HUES6 (cell line): Measurements from ENCODE around the gene PTPRM.
A peak's percentile ranks its signal among the peaks of the same experiment; 100 is the strongest.

Experiments used
- H3K27ac ChIP-seq: 2 replicates; pipeline ENCODE4 v1.7.0; 2013; ENCODE audit warnings: low read depth, mild to moderate bottlenecking, low read length, inconsistent platforms
- H3K27me3 ChIP-seq: 2 replicates; pipeline ENCODE4 v1.6.1; 2013; ENCODE audit warnings: low read length; ENCODE audit not compliant: control insufficient read depth, insufficient read depth
- H3K36me3 ChIP-seq: 2 replicates; pipeline ENCODE4 v1.6.1; 2013; ENCODE audit warnings: low read length; ENCODE audit not compliant: control insufficient read depth, insufficient read depth
- H3K4me1 ChIP-seq: 2 replicates; pipeline ENCODE4 v1.6.1; 2013; ENCODE audit warnings: low read length; ENCODE audit not compliant: control insufficient read depth, insufficient read depth
- H3K4me3 ChIP-seq: 2 replicates; pipeline ENCODE4 v1.5.1; 2013; ENCODE audit warnings: low read depth, low read length
- H3K9ac ChIP-seq: one replicate; pipeline ENCODE4 v1.6.1; 2013; ENCODE audit warnings: mild to moderate bottlenecking, low read length
- H3K9me3 ChIP-seq: 2 replicates; pipeline ENCODE4 v1.6.1; 2013; ENCODE audit warnings: low read depth, low read length; ENCODE audit not compliant: control insufficient read depth, insufficient read depth

PTPRM gene

GRCh38 chr18:8197499-8197898 lies 630.4 kb downstream of the PTPRM start:
- Histone ChIP-seq H3K4me1 (0 out of 2 replicates have a peak, but pooled peaks cover 5% of the 10 kb centered on the region), H3K36me3 (no peaks in the 10 kb centered on the region), H3K4me3 (no peak overlapping the region), H3K9ac (no peak overlapping the region), H3K27ac (no peak overlapping the region), H3K27me3 (no peaks in the 10 kb centered on the region), H3K9me3 (no peaks in the 10 kb centered on the region)

- Histone ChIP-seq H3K4me3 (no peak overlapping the region), H3K27ac (no peak overlapping the region), H3K27me3 (no peaks in the 10 kb centered on the region)
Observed at GRCh38 chr18:8207996-8208395, 640.9 kb downstream of the PTPRM start.

GRCh38 chr18:8208716-8209115 lies 641.6 kb downstream of the PTPRM start:
- Histone ChIP-seq H3K4me3 (no peak overlapping the region), H3K9me3 (no peaks in the 10 kb centered on the region), H3K36me3 (no peaks in the 10 kb centered on the region), H3K27me3 (no peaks in the 10 kb centered on the region), H3K9ac (no peak overlapping the region), H3K4me1 (no peaks in the 10 kb centered on the region; the same call in 1 of the 2 replicates), H3K27ac (no peak overlapping the region)

More at GRCh38 chr18:8207996-8208395, 640.9 kb downstream of the PTPRM start:
- Histone ChIP-seq H3K9ac (no peak overlapping the region), H3K9me3 (no peaks in the 10 kb centered on the region), H3K4me1 (no peaks in the 10 kb centered on the region; the same call in 1 of the 2 replicates), H3K36me3 (no peaks in the 10 kb centered on the region)

- H3K27me3 ChIP-seq: no peaks in the 10 kb centered on the region
- no peak overlapping the region for H3K4me3 ChIP-seq
- no peaks in the 10 kb centered on the region for H3K9me3 ChIP-seq
- H3K4me1 ChIP-seq: peaks cover 22% of the 10 kb centered on the region
- no peaks in the 10 kb centered on the region for H3K36me3 ChIP-seq
- H3K9ac ChIP-seq: no peak overlapping the region
- no peak overlapping the region for H3K27ac ChIP-seq
Observed at GRCh38 chr18:8212896-8213780, 646.0 kb downstream of the PTPRM start.

GRCh38 chr18:8215741-8216140 lies 648.6 kb downstream of the PTPRM start:
- Histone ChIP-seq H3K27me3 (no peaks in the 10 kb centered on the region), H3K9ac (no peak overlapping the region), H3K4me1 (peaks cover 35% of the 10 kb centered on the region), H3K36me3 (no peaks in the 10 kb centered on the region), H3K4me3 (no peak overlapping the region), H3K9me3 (no peaks in the 10 kb centered on the region), H3K27ac (no peak overlapping the region)

- Histone ChIP-seq H3K4me3 (no peak overlapping the region; the same call in 1 of the 2 replicates), H3K27me3 (no peaks in the 10 kb centered on the region), H3K4me1 (peaks cover 35% of the 10 kb centered on the region), H3K9ac (no peak overlapping the region), H3K36me3 (no peaks in the 10 kb centered on the region), H3K27ac (no peak overlapping the region), H3K9me3 (no peaks in the 10 kb centered on the region)
Observed at GRCh38 chr18:8217051-8217564, 650.0 kb downstream of the PTPRM start.

- H3K27me3 ChIP-seq: no peaks in the 10 kb centered on the region
- 0 out of 2 replicates have a peak overlapping the region, but pooled peaks have one; percentile 29 for H3K27ac ChIP-seq
- no peaks in the 10 kb centered on the region for H3K36me3 ChIP-seq
- H3K4me3 ChIP-seq: no peak overlapping the region
- H3K9me3 ChIP-seq: no peaks in the 10 kb centered on the region
- peaks cover 35% of the 10 kb centered on the region for H3K4me1 ChIP-seq
- no peak overlapping the region for H3K9ac ChIP-seq
Observed at GRCh38 chr18:8218197-8218596, 651.1 kb downstream of the PTPRM start.

GRCh38 chr18:8221452-8221851 lies 654.3 kb downstream of the PTPRM start:
- no peaks in the 10 kb centered on the region for H3K36me3 ChIP-seq
- peaks cover 30% of the 10 kb centered on the region for H3K4me1 ChIP-seq
- no peak overlapping the region for H3K9ac ChIP-seq
- no peak overlapping the region for H3K27ac ChIP-seq
- H3K9me3 ChIP-seq: peaks cover 11% of the 10 kb centered on the region
- no peaks in the 10 kb centered on the region for H3K27me3 ChIP-seq
- no peak overlapping the region for H3K4me3 ChIP-seq

- Histone ChIP-seq H3K4me3 (no peak overlapping the region), H3K9me3 (peaks cover 21% of the 10 kb centered on the region), H3K9ac (no peak overlapping the region), H3K27me3 (no peaks in the 10 kb centered on the region), H3K36me3 (no peaks in the 10 kb centered on the region), H3K27ac (no peak overlapping the region), H3K4me1 (peaks cover 2% of the 10 kb centered on the region; the same call in 1 of the 2 replicates)
Observed at GRCh38 chr18:8224576-8224975, 657.5 kb downstream of the PTPRM start.

- H3K9me3 ChIP-seq: peaks cover 23% of the 10 kb centered on the region
- H3K36me3 ChIP-seq: no peaks in the 10 kb centered on the region
- H3K9ac ChIP-seq: no peak overlapping the region
Observed at GRCh38 chr18:8229040-8229439, 661.9 kb downstream of the PTPRM start.

GRCh38 chr18:8229787-8230186 lies 662.7 kb downstream of the PTPRM start:
- H3K27me3 ChIP-seq: no peaks in the 10 kb centered on the region
- no peak overlapping the region for H3K9ac ChIP-seq
- peaks cover 11% of the 10 kb centered on the region; the same call in 1 of the 2 replicates for H3K4me1 ChIP-seq
- H3K4me3 ChIP-seq: no peak overlapping the region
- H3K36me3 ChIP-seq: no peaks in the 10 kb centered on the region
- H3K9me3 ChIP-seq: peaks cover 29% of the 10 kb centered on the region
- H3K27ac ChIP-seq: no peak overlapping the region

More at GRCh38 chr18:8229040-8229439, 661.9 kb downstream of the PTPRM start:
- peaks cover 11% of the 10 kb centered on the region; the same call in 1 of the 2 replicates for H3K4me1 ChIP-seq
- H3K4me3 ChIP-seq: no peak overlapping the region
- H3K27ac ChIP-seq: no peak overlapping the region
- H3K27me3 ChIP-seq: no peaks in the 10 kb centered on the region
